ENCODE results near the gene TMEM63A.
"Not testable (repeated sequence)": the region's sequence is repeated elsewhere in the genome, so short reads cannot be mapped to it uniquely, and the experiment has no call there.

Gene TMEM63A

GRCh38 chr1:225816643-225817538 lies 65.3 kb downstream of the TMEM63A start:
- DNase-seq, result no peak

GRCh38 chr1:225815526-225816178 lies 66.5 kb downstream of the TMEM63A start:
- no peak for DNase-seq

DNA sequence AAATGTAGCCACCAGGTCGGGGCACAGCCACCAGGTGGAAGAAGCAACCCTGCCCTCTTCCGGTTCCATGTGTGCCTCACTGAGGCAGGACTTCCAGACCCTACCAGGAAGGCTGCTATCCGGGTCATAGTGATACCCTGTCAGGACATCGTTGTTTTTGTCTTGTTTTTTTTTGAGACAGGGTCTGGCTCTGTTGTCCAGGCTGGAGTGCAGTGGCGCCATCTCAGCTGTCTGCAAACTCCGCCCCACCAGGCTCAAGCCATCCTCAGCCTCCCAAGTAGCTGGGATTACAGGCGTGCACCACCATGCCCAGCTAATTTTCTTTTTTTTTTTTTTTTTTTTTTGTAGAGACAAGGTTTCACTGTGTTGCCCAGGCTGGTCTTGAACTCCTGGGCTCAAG lies 67.1 kb downstream of the TMEM63A start:
- not testable (repeated sequence) for DNase-seq

GRCh38 chr1:225814381-225814780 lies 67.8 kb downstream of the TMEM63A start:
- no peak for DNase-seq

- peak; percentile 89 for DNase-seq
These were observed 68.8 kb downstream of the TMEM63A start for GRCh38 chr1:225813214-225813964.

DNA sequence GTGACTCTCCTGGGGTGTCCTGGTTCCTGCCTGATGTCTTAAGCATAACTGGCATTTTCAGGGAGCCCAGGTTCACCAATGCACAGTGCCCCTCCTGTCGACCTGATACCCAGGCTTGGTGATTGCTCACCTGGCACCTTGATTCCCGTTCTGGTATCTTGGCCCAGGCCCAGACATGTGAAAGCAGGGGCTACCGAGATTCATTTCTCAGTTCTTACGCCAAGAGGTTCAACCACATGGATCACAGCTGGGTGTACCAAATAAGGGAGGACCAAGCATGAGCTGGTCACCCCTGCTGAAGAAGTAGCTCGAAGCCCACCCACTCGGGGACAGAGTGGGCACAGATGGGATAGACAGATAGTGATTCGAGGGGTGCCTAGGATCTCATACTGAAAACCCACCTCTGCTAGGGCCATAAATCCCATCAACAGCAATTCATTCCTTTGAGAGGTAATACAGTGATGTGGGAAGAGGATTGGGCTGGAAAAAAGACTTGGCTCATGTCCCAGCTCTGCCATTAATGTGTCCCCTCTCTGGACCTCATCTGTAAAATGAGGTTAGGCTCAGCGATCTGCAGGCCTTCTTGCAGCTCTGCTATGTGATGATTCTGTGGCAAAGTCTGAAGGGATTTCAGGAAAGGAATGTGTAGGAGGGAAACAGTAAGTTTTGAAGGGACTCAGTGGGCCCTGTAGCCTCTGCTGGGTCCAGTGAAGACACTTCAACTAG lies 69.5 kb downstream of the TMEM63A start:
- no peak for DNase-seq

GRCh38 chr1:225811622-225812487 lies 70.3 kb downstream of the TMEM63A start:
- no peak for DNase-seq

DNA sequence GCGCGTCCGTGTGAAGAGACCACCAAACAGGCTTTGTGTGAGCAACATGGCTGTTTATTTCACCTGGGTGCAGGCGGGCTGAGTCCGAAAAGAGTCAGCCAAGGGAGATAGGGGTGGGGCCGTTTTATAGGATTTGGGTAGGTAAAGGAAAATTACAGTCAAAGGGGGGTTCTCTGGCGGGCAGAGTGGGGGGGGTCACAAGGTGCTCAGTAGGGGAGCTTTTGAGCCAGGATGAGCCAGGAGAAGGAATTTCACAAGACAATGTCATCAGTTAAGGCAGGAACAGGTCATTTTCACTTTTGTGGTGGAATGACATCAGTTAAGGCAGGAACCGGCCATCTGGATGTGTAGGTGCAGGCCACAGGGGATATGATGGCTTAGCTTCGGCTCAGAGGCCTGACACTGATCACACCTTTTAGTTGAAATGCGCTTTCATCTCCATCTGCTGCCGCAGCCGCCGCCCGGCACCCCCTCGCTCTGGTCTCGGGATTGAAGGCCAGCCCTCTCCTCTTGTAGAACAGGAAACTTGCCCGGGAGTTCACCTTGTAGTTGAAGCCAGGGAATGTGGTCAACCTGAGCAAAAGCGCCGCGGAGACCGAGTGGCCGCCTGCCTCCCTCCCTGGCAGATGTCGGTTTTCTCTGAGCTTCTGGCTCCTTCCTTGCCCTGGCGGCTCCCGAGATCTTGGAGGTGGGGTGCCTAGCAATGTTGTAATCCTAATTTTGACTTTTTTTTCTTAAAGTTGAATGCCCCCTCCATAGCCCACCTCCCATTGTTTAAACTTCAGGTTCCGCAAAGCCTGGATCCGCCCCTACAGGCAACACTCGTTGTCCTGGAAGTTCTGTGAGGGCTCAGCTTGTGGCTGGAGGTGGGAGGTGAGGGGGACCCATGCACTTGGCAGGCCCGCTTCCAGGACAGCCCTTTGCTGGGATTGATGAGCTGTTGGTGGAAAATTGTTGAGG lies 71.3 kb downstream of the TMEM63A start:
- DNase-seq, result not testable (repeated sequence)

DNA sequence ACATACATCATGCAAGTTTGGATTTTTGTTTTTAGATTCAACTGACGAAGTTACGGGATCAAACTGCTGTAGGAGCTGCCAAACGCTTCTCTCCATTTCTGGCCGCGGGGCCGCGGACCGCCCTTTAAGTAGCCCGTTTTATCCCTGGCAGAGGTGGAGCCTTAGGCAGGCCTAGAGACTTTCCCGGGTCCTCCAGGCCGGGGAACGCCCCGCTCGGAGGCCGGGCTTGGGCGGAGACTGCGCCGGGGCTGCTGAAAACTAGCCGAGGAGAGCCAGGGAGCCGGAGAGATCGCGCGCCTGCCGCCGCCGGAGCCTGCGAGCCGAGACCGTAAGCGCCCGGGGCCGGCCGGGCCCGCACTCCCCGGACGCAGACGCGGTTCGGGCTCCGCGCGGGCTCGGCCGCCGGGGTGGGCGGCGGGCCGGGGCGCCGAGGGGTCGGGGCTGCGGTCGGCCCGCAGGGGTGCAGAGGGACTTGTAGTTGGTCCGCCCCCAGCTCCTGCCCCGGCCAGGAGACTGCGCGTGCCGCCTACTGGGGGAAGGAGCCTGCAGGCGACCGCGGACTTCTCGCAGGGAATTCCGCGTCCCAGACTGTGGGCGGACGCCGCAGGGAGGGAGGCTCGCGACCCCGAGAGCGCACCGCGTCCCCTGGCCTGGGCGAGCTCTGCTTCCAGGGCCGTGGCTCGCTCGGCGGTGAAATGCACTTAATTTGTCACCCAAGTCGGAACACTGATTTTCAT lies 72.2 kb downstream of the TMEM63A start, which contains the start of gene EPHX1:
Gene EPHX1 (plus strand): TSS at position 283 of the 737 bp plus-strand sequence. CDS start 18,606 bp downstream, outside the sequence.
- DNase-seq, result peak; percentile 55

- no peak for DNase-seq
These were observed 74.0 kb downstream of the TMEM63A start for GRCh38 chr1:225808136-225808535.

DNA sequence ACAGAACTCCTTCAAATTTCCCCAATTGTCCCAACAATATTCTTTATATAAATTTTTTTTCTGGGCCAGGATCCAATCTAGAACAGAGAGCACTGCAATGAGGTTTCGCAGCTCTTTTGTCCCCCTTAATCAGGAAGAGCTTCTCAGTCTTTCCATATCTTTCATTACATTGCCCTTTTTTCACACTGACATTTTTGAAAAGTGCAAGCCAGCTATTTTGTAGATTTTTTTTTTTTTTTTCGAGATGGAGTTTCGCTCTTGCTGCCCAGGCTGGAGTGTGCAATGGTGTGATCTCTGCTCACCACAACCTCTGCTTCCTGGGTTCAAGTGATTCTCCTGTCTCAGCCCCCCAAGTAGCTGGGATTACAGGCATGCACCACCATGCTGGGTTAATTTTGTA lies 75.4 kb downstream of the TMEM63A start:
- DNase-seq, result not testable (repeated sequence)

DNA sequence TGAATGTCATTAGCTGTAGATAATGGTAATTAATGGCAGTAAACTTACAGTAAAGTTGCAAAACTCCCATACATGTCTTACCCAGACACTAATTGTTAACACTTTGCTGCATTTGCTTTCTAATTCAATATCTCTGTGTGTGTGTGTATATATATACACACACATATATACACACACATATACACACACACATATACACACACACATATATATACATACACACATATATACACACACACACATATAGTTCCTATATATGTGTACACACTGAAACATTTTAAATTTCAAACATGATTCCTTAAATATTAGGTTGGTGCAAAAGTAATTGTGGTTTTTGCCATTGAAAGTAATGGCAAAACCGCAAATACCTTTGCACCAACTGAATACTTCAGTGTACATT lies 75.9 kb downstream of the TMEM63A start:
- no peak for DNase-seq

GRCh38 chr1:225801146-225801545 lies 81.0 kb downstream of the TMEM63A start:
- DNase-seq, result not testable (repeated sequence)

- not testable (repeated sequence) for DNase-seq
These were observed 86.1 kb downstream of the TMEM63A start for GRCh38 chr1:225796097-225796496.
